ENCODE data around the gene TRIM10. TPM values are rescaled to one million over a fixed set of nuclear protein-coding genes. Genes with fewer than 3 reads are reported as not detected.

TRIM10 gene
- total and polyA plus RNA-seq, 2 experiments from 2014 or later = 0.31 TPM; not detected in 1

DNA sequence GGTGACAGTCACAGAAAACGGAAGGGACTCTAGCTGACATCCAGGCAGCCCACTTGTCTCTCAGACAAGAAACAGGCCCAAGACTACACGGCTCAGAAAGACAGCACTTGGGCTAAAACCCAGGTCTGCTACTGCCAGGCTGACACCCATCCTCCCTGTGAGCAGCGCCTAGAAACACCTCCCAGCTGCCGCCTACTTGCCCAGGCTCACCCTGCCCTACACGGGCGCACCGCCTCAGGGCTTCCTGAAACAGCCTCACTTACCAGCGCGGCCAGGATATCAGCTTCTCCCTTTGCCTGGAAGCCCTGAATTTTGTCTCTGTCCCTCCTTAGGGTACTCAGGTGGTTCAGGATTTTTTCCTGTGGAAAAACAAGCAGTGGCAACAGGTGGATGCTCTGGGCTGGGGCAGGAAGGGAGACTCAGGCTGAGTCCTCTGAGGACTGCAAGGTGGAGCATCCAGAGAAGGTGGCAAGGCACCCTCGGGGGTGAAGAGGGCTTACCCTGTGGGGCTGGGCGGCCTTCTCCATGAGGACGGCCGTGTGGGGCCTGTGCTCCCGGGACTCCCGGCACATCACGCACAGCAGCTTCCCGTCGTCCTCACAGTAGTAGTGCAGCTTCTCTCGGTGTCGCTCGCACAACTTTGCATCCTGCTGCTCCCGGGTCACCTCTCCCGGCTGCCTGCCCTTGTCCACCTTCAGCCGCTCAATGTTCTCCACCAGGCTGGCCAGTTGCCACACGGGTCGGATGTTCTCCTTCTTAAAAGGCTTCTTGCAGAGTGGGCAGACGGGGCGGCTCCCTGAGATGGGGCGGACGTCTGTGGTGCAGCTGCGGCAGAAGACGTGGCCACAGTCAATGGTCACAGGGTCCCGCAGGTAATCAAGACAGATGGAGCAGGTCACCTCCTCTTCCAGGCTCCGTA, 37.4 kb upstream of the TRIM10 start (continued):
- TF ChIP-seq, protein P1, sequence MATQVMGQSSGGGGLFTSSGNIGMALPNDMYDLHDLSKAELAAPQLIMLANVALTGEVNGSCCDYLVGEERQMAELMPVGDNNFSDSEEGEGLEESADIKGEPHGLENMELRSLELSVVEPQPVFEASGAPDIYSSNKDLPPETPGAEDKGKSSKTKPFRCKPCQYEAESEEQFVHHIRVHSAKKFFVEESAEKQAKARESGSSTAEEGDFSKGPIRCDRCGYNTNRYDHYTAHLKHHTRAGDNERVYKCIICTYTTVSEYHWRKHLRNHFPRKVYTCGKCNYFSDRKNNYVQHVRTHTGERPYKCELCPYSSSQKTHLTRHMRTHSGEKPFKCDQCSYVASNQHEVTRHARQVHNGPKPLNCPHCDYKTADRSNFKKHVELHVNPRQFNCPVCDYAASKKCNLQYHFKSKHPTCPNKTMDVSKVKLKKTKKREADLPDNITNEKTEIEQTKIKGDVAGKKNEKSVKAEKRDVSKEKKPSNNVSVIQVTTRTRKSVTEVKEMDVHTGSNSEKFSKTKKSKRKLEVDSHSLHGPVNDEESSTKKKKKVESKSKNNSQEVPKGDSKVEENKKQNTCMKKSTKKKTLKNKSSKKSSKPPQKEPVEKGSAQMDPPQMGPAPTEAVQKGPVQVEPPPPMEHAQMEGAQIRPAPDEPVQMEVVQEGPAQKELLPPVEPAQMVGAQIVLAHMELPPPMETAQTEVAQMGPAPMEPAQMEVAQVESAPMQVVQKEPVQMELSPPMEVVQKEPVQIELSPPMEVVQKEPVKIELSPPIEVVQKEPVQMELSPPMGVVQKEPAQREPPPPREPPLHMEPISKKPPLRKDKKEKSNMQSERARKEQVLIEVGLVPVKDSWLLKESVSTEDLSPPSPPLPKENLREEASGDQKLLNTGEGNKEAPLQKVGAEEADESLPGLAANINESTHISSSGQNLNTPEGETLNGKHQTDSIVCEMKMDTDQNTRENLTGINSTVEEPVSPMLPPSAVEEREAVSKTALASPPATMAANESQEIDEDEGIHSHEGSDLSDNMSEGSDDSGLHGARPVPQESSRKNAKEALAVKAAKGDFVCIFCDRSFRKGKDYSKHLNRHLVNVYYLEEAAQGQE (IDR thresholded peaks at IDR 0.05; ENCODE audit: unreplicated experiment) = no peak
- TF ChIP-seq EZH2phosphoT487 (IDR thresholded peaks at IDR 0.05; ENCODE audit: unreplicated experiment) = no peak

DNA sequence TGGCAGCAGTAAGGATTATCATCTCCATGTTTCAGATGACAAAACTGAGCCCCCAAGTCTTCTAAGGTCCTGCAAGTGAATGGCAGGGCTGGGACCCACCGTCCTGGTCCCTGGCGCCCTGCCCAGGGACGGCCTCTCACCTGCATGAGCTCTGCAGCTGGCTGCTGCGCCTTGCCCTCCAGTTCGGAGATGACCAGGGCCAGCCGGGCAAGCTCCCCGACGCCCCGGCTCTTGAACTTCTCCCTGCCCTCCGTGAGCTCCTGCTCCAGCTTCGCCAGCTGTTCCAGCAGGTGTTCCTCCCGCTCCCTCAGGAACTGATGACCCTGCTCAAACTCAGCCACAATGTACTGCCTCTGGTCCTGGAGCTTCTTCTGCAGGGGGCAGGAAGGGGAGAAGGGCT, 35.4 kb upstream of the TRIM10 start:
- Histone ChIP-seq H3K79me2 (replicated peaks; ENCODE audit: insufficient read depth) (peaks cover 15% of the 10 kb centered on the region), H2AFZ (no peak overlapping the region), H3K36me3 (ENCODE audit: insufficient read depth) (peaks cover 12% of the 10 kb centered on the region), H3K4me1 (ENCODE audit: insufficient read depth) (peaks cover 7% of the 10 kb centered on the region), H3K4me2 (no peak overlapping the region), H4K20me1 (replicated peaks; ENCODE audit: insufficient read depth) (peaks cover 19% of the 10 kb centered on the region), H3K9me2 (ENCODE audit: insufficient read depth) (no peaks in the 10 kb centered on the region), H3K4me3 (no peak overlapping the region), H3F3A (replicated peaks; ENCODE audit: low read depth) (no peaks in the 10 kb centered on the region), H3K27ac (ENCODE audit: low read depth) (no peak overlapping the region), H3K27me3 (ENCODE audit: insufficient read depth) (no peaks in the 10 kb centered on the region)
- DNase-seq (ENCODE audit: low spot score) = no peak
- Mint-ChIP-seq H3K4me3 (no peak overlapping the region), H3K27ac (no peak overlapping the region), H3K4me1 (peaks cover 4% of the 10 kb centered on the region; the same call in 2 of the 3 replicates), H3K9me3 (no peaks in the 10 kb centered on the region), H3K27me3 (ENCODE audit: insufficient read depth, low read depth, poor library complexity) (peaks cover 7% of the 10 kb centered on the region), H3K36me3 (ENCODE audit: low read depth) (peaks cover 41% of the 10 kb centered on the region)
- no peak for ATAC-seq
- TF ChIP-seq EZH2phosphoT487 (IDR thresholded peaks at IDR 0.05; ENCODE audit: unreplicated experiment) (no peak), ZNF331 (CRISPR knock-in tag; IDR thresholded peaks at IDR 0.05; ENCODE audit: low read depth) (no peak), POLR2AphosphoS5 (IDR thresholded peaks at IDR 0.05; ENCODE audit: low read depth) (no peak), ZNF114 (CRISPR knock-in tag; IDR thresholded peaks at IDR 0.05) (no peak), STAT1 (IDR thresholded peaks at IDR 0.05; ENCODE audit: unreplicated experiment) (no peak), EZH2 (IDR thresholded peaks at IDR 0.05; ENCODE audit: low read depth, unreplicated experiment) (no peak), NANOG (IDR thresholded peaks at IDR 0.05; ENCODE audit: borderline replicate concordance) (no peak)
- TF ChIP-seq, protein P2, sequence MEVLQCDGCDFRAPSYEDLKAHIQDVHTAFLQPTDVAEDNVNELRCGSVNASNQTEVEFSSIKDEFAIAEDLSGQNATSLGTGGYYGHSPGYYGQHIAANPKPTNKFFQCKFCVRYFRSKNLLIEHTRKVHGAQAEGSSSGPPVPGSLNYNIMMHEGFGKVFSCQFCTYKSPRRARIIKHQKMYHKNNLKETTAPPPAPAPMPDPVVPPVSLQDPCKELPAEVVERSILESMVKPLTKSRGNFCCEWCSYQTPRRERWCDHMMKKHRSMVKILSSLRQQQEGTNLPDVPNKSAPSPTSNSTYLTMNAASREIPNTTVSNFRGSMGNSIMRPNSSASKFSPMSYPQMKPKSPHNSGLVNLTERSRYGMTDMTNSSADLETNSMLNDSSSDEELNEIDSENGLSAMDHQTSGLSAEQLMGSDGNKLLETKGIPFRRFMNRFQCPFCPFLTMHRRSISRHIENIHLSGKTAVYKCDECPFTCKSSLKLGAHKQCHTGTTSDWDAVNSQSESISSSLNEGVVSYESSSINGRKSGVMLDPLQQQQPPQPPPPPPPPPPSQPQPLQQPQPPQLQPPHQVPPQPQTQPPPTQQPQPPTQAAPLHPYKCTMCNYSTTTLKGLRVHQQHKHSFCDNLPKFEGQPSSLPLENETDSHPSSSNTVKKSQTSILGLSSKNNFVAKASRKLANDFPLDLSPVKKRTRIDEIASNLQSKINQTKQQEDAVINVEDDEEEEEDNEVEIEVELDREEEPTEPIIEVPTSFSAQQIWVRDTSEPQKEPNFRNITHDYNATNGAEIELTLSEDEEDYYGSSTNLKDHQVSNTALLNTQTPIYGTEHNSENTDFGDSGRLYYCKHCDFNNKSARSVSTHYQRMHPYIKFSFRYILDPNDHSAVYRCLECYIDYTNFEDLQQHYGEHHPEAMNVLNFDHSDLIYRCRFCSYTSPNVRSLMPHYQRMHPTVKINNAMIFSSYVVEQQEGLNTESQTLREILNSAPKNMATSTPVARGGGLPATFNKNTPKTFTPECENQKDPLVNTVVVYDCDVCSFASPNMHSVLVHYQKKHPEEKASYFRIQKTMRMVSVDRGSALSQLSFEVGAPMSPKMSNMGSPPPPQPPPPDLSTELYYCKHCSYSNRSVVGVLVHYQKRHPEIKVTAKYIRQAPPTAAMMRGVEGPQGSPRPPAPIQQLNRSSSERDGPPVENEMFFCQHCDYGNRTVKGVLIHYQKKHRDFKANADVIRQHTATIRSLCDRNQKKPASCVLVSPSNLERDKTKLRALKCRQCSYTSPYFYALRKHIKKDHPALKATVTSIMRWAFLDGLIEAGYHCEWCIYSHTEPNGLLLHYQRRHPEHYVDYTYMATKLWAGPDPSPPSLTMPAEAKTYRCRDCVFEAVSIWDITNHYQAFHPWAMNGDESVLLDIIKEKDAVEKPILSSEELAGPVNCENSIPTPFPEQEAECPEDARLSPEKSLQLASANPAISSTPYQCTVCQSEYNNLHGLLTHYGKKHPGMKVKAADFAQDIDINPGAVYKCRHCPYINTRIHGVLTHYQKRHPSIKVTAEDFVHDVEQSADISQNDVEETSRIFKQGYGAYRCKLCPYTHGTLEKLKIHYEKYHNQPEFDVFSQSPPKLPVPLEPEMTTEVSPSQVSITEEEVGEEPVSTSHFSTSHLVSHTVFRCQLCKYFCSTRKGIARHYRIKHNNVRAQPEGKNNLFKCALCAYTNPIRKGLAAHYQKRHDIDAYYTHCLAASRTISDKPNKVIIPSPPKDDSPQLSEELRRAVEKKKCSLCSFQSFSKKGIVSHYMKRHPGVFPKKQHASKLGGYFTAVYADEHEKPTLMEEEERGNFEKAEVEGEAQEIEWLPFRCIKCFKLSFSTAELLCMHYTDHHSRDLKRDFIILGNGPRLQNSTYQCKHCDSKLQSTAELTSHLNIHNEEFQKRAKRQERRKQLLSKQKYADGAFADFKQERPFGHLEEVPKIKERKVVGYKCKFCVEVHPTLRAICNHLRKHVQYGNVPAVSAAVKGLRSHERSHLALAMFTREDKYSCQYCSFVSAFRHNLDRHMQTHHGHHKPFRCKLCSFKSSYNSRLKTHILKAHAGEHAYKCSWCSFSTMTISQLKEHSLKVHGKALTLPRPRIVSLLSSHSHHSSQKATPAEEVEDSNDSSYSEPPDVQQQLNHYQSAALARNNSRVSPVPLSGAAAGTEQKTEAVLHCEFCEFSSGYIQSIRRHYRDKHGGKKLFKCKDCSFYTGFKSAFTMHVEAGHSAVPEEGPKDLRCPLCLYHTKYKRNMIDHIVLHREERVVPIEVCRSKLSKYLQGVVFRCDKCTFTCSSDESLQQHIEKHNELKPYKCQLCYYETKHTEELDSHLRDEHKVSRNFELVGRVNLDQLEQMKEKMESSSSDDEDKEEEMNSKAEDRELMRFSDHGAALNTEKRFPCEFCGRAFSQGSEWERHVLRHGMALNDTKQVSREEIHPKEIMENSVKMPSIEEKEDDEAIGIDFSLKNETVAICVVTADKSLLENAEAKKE (CRISPR knock-in tag; IDR thresholded peaks at IDR 0.05) = no peak
- TF ChIP-seq, protein P3, sequence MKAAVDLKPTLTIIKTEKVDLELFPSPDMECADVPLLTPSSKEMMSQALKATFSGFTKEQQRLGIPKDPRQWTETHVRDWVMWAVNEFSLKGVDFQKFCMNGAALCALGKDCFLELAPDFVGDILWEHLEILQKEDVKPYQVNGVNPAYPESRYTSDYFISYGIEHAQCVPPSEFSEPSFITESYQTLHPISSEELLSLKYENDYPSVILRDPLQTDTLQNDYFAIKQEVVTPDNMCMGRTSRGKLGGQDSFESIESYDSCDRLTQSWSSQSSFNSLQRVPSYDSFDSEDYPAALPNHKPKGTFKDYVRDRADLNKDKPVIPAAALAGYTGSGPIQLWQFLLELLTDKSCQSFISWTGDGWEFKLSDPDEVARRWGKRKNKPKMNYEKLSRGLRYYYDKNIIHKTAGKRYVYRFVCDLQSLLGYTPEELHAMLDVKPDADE (IDR thresholded peaks at IDR 0.05) = no peak
- TF ChIP-seq, protein P4, sequence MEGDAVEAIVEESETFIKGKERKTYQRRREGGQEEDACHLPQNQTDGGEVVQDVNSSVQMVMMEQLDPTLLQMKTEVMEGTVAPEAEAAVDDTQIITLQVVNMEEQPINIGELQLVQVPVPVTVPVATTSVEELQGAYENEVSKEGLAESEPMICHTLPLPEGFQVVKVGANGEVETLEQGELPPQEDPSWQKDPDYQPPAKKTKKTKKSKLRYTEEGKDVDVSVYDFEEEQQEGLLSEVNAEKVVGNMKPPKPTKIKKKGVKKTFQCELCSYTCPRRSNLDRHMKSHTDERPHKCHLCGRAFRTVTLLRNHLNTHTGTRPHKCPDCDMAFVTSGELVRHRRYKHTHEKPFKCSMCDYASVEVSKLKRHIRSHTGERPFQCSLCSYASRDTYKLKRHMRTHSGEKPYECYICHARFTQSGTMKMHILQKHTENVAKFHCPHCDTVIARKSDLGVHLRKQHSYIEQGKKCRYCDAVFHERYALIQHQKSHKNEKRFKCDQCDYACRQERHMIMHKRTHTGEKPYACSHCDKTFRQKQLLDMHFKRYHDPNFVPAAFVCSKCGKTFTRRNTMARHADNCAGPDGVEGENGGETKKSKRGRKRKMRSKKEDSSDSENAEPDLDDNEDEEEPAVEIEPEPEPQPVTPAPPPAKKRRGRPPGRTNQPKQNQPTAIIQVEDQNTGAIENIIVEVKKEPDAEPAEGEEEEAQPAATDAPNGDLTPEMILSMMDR (conservative IDR thresholded peaks at IDR 0.05; ENCODE audit: low read depth in 2 of 2) = no peak

Measured in GM23338 (cell line).